SK-N-SH (cell line): Measurements from ENCODE around the gene FTCD. TPM values are rescaled to one million over a fixed set of nuclear protein-coding genes. Genes with fewer than 3 reads are reported as not detected.

Source experiments
- CTCF ChIA-PET: fragments of 300-600, 350-600 bp; formaldehyde crosslinking; extraction: SDS; loops from one replicate; lab custom pipeline; 2021; lab: Yijun Ruan, JAX
- POLR2A ChIA-PET: fragments of 350-600 bp; sonication (Branson Sonifier 250); formaldehyde crosslinking; extraction: SDS; loops from one replicate; lab custom pipeline; 2020; ENCODE audit warnings: antibody characterized with exemption, inconsistent platforms; lab: Yijun Ruan, JAX
- DNase-seq: peaks from one replicate; pipeline ENCODE4 v3.0.0; 2012
- H2AFZ ChIP-seq: fragments of 200-600 bp; sonication (generic); 2 replicates; pipeline ENCODE4 v1.8.1; 2016; ENCODE audit warnings: antibody characterized with exemption, mild to moderate bottlenecking, low read depth
- H3F3A ChIP-seq: fragments of 200-600 bp; sonication (generic); replicated peaks from 2 replicates; pipeline ENCODE3; 2016; ENCODE audit warnings: antibody characterized with exemption, mild to moderate bottlenecking; ENCODE audit not compliant: insufficient read depth
- H3K27ac ChIP-seq, 2 experiments: fragments of 200-500 bp in 1 of 2; fragments of 200-600 bp in 1 of 2; sonication (Bioruptor generic) in 1 of 2; sonication (generic), shearing (Covaris generic) in 1 of 2; 2 replicates each; pipeline versions ENCODE4 v1.5.1 to v1.6.1; 2014 to 2016; ENCODE audit warnings: low read depth in 2 of 2, inconsistent platforms in 1 of 2, low read length in 1 of 2, mild to moderate bottlenecking in 1 of 2, mixed read lengths in 1 of 2
- H3K27me3 ChIP-seq: fragments of 200-600 bp; sonication (generic), shearing (Covaris generic); 2 replicates; pipeline ENCODE4 v1.6.1; 2016; ENCODE audit warnings: mixed run types; ENCODE audit not compliant: insufficient read depth
- H3K36me3 ChIP-seq, 2 experiments: fragments of 200-500 bp in 1 of 2; fragments of 200-600 bp in 1 of 2; sonication (Bioruptor generic) in 1 of 2; sonication (generic) in 1 of 2; replicated peaks in 1 of 2; 2 replicates each; pipeline versions ENCODE3 to v1.5.1; 2014 to 2016; ENCODE audit warnings: low read length in 1 of 2, mild to moderate bottlenecking in 1 of 2; ENCODE audit not compliant: insufficient read depth in 2 of 2, control insufficient read depth in 1 of 2
- H3K4me1 ChIP-seq, 2 experiments: fragments of 200-500 bp in 1 of 2; fragments of 200-600 bp in 1 of 2; sonication (Bioruptor generic) in 1 of 2; sonication (generic), shearing (Covaris generic) in 1 of 2; 2 replicates each; pipeline versions ENCODE4 v1.5.1 to v1.6.1; 2014 to 2016; ENCODE audit warnings: low read depth in 1 of 2, low read length in 1 of 2, mixed run types in 1 of 2; ENCODE audit not compliant: insufficient read depth in 2 of 2, control insufficient read depth in 1 of 2
- H3K4me2 ChIP-seq: fragments of 200-600 bp; sonication (generic), shearing (Covaris generic); 2 replicates; pipeline ENCODE4 v1.6.1; 2017; ENCODE audit warnings: mixed run types
- H3K4me3 ChIP-seq, 2 experiments: fragments of 200-500 bp in 1 of 2; fragments of 200-600 bp in 1 of 2; sonication (Bioruptor generic) in 1 of 2; sonication (generic), shearing (Covaris generic) in 1 of 2; 2 replicates each; pipeline versions ENCODE4 v1.5.1 to v1.8.1; 2014 to 2016; ENCODE audit warnings: low read depth in 2 of 2, inconsistent platforms in 1 of 2, low read length in 1 of 2, mild to moderate bottlenecking in 1 of 2, mixed read lengths in 1 of 2, moderate library complexity in 1 of 2
- H3K79me2 ChIP-seq: fragments of 200-600 bp; sonication (generic); 2 replicates; pipeline ENCODE4 v1.8.1; 2017; ENCODE audit warnings: mild to moderate bottlenecking; ENCODE audit not compliant: insufficient read depth
- H3K9ac ChIP-seq: fragments of 200-600 bp; sonication (generic); 2 replicates; pipeline ENCODE4 v1.6.1; 2017; ENCODE audit warnings: mixed run types
- H3K9me2 ChIP-seq: fragments of 200-600 bp; sonication (generic); 2 replicates; pipeline ENCODE4 v1.6.1; 2017; ENCODE audit warnings: mixed run types
- H3K9me3 ChIP-seq: fragments of 200-600 bp; sonication (generic); 2 replicates; pipeline ENCODE4 v1.6.1; 2017; ENCODE audit warnings: mixed run types, mild to moderate bottlenecking, moderate library complexity
- H4K20me1 ChIP-seq: fragments of 200-600 bp; sonication (generic); 2 replicates; pipeline ENCODE4 v1.6.1; 2017; ENCODE audit warnings: mild to moderate bottlenecking, mixed run types; ENCODE audit not compliant: insufficient read depth
- EZH2phosphoT487 ChIP-seq: fragments of 200-600 bp; sonication (generic); IDR thresholded peaks from 2 replicates; pipeline ENCODE4 v1.6.1; 2017; ENCODE audit warnings: low read depth, mixed run types, mild to moderate bottlenecking, antibody characterized with exemption, moderate library complexity, borderline replicate concordance
- FOSL2 ChIP-seq: IDR thresholded peaks from 2 replicates; pipeline ENCODE4 v1.4.0; 2012; ENCODE audit warnings: low read depth, mild to moderate bottlenecking, moderate library complexity, borderline replicate concordance
- FOXM1 ChIP-seq: IDR thresholded peaks from 2 replicates; pipeline ENCODE4 v1.4.0; 2012; ENCODE audit warnings: low read depth, mild to moderate bottlenecking
- GABPA ChIP-seq: IDR thresholded peaks from 2 replicates; pipeline ENCODE4 v1.4.0; 2012; ENCODE audit warnings: low read depth, mild to moderate bottlenecking
- JUND ChIP-seq: IDR thresholded peaks from 2 replicates; pipeline ENCODE4 v1.4.0; 2012
- MAX ChIP-seq: IDR thresholded peaks from 2 replicates; pipeline ENCODE4 v1.4.0; 2012; ENCODE audit warnings: low read depth
- MEF2A ChIP-seq: IDR thresholded peaks from 2 replicates; pipeline ENCODE4 v1.4.0; 2012; ENCODE audit warnings: low read depth, borderline replicate concordance
- MXI1 ChIP-seq: IDR thresholded peaks from 2 replicates; pipeline ENCODE4 v1.6.1; 2012; ENCODE audit warnings: mild to moderate bottlenecking, low read depth, low read length, improper control_type of control experiment
- NFIC ChIP-seq: IDR thresholded peaks from 2 replicates; pipeline ENCODE4 v1.4.0; 2012; ENCODE audit warnings: borderline replicate concordance
- NRF1 ChIP-seq: IDR thresholded peaks from 2 replicates; pipeline ENCODE4 v1.6.1; 2012; ENCODE audit warnings: low read depth, mild to moderate bottlenecking, low read length
- PBX3 ChIP-seq: IDR thresholded peaks from 2 replicates; pipeline ENCODE4; 2012
- RAD21 ChIP-seq: IDR thresholded peaks from 2 replicates; pipeline ENCODE4 v1.6.1; 2012; ENCODE audit warnings: mild to moderate bottlenecking, low read length
- RCOR1 ChIP-seq: fragments of 150-350 bp; IDR thresholded peaks from 2 replicates; pipeline ENCODE4 v1.6.1; 2017; ENCODE audit warnings: antibody characterized with exemption, low read length
- REST ChIP-seq: IDR thresholded peaks from 2 replicates; pipeline ENCODE4 v1.6.1; 2012; ENCODE audit warnings: mild to moderate bottlenecking, low read depth, low read length, moderate library complexity
- TAF1 ChIP-seq: IDR thresholded peaks from 2 replicates; pipeline ENCODE4 v1.6.1; 2012; ENCODE audit warnings: low read depth, mild to moderate bottlenecking, low read length, moderate library complexity, borderline replicate concordance
- YY1 ChIP-seq: IDR thresholded peaks from 2 replicates; pipeline ENCODE4 v1.4.0; 2012; ENCODE audit warnings: low read depth, mild to moderate bottlenecking
- WGBS: methylation state at CpG from one replicate; pipeline ENCODE4 v1.1.6; 2017; ENCODE audit warnings: low lambda C conversion rate; 5-methylcytosine and 5-hydroxymethylcytosine counted together
- polyA plus RNA-seq, 3 experiments: library from polyadenylated mRNA; depleted of rRNA; stranded (reverse); fragments of >200 nt; gene quantifications; 2 replicates each; pipeline ENCODE4 v1.2.3, GENCODE V29; 2012

FTCD gene
- polyA plus RNA-seq, 1 of the 3 experiments (the other 2 are of a cell fraction) = 0.33 TPM

GRCh38 chr21:46116776-46117585 is 38.4 kb downstream of the FTCD start:
- H3K36me3 ChIP-seq = peaks cover 28 to 63% of the 10 kb centered on the region in 2 experiments
- no peak overlapping the region for H3K4me3 ChIP-seq
- no peak overlapping the region for H2AFZ ChIP-seq
- no peak for TF ChIP-seq RCOR1
- no peak for TF ChIP-seq MEF2A
- no peak for TF ChIP-seq TAF1
- TF ChIP-seq EZH2phosphoT487 = no peak
- TF ChIP-seq YY1 = no peak
- TF ChIP-seq JUND = no peak
- no peak for TF ChIP-seq MAX
- TF ChIP-seq NRF1 = no peak
- no peak for TF ChIP-seq RAD21
- TF ChIP-seq NFIC = no peak
- no peak for TF ChIP-seq FOSL2
- TF ChIP-seq REST = no peak
- TF ChIP-seq FOXM1 = no peak
- TF ChIP-seq GABPA = no peak
- TF ChIP-seq PBX3 = no peak
- TF ChIP-seq MXI1 = no peak
- H3K4me1 ChIP-seq = no peaks in the 10 kb centered on the region
- H3K9me3 ChIP-seq = no peaks in the 10 kb centered on the region
- CTCF ChIA-PET = interaction anchor here (1.6 to 2.0 kb wide), 2 partner anchors 11 to 27 kb away, joined by 5 to 8 read pairs; no protein-coding TSS in a partner anchor
- no peaks in the 10 kb centered on the region for H3K9me2 ChIP-seq
- no peaks in the 10 kb centered on the region for H4K20me1 ChIP-seq
- H3K4me2 ChIP-seq = no peak overlapping the region
- H3K27ac ChIP-seq = no peak overlapping the region
- peak; percentile 35 for DNase-seq
- WGBS = 74% methylated on average over 12 of the region's 24 CpGs
- H3K79me2 ChIP-seq = no peaks in the 10 kb centered on the region
- POLR2A ChIA-PET = no interaction called here
- no peaks in the 10 kb centered on the region for H3K27me3 ChIP-seq
- H3K9ac ChIP-seq = no peak overlapping the region
- no peaks in the 10 kb centered on the region for H3F3A ChIP-seq
